IPS DF 19.7 (cell line): Measurements from ENCODE around the gene AIFM3.
A peak's percentile ranks its signal among the peaks of the same experiment; 100 is the strongest.
"Not testable (repeated sequence)": the region's sequence is repeated elsewhere in the genome, so short reads cannot be mapped to it uniquely, and the experiment has no call there.

Experiments
- DNase-seq: peaks from one replicate; pipeline ENCODE4 v3.0.0-alpha.2; 2013; ENCODE audit warnings: low read depth, low spot score

AIFM3 gene

GRCh38 chr22:20940904-20941385, 26.1 kb upstream of the AIFM3 start:
- DNase-seq = no peak

GRCh38 chr22:20942203-20942902, 24.7 kb upstream of the AIFM3 start:
- not testable (repeated sequence) for DNase-seq

GRCh38 chr22:20943104-20943933, 23.7 kb upstream of the AIFM3 start:
- DNase-seq = no peak

- no peak for DNase-seq
Measured at GRCh38 chr22:20944042-20944441, 23.0 kb upstream of the AIFM3 start.

GRCh38 chr22:20945578-20945934, 21.5 kb upstream of the AIFM3 start:
- DNase-seq = no peak

GRCh38 chr22:20946080-20946986, 20.7 kb upstream of the AIFM3 start:
- DNase-seq = no peak

- DNase-seq = no peak
Measured at GRCh38 chr22:20946991-20947390, 20.1 kb upstream of the AIFM3 start.

- DNase-seq = no peak
Measured at GRCh38 chr22:20948450-20948849, 18.6 kb upstream of the AIFM3 start.

- no peak for DNase-seq
Measured at GRCh38 chr22:20948989-20949388, 18.1 kb upstream of the AIFM3 start.

- no peak for DNase-seq
Measured at GRCh38 chr22:20949698-20950183, 17.3 kb upstream of the AIFM3 start.

GRCh38 chr22:20951151-20951931, 15.7 kb upstream of the AIFM3 start:
- no peak for DNase-seq

- no peak for DNase-seq
Measured at GRCh38 chr22:20951932-20952380, 15.1 kb upstream of the AIFM3 start.

GRCh38 chr22:20952544-20953341, 14.3 kb upstream of the AIFM3 start:
- DNase-seq = no peak

GRCh38 chr22:20953342-20953608, 13.8 kb upstream of the AIFM3 start:
- DNase-seq = no peak

- DNase-seq = no peak
Measured at GRCh38 chr22:20953668-20954500, 13.2 kb upstream of the AIFM3 start.

- no peak for DNase-seq
Measured at GRCh38 chr22:20955548-20955947, 11.5 kb upstream of the AIFM3 start.

GRCh38 chr22:20956258-20957101, 10.6 kb upstream of the AIFM3 start:
- DNase-seq = peak; percentile 68

GRCh38 chr22:20957102-20957682, 9.9 kb upstream of the AIFM3 start:
- no peak for DNase-seq
